GM18519 (cell line): ENCODE measurements around the gene TOP3A.
"Not testable (repeated sequence)": the region's sequence is repeated elsewhere in the genome, so short reads cannot be mapped to it uniquely, and the experiment has no call there.

Experiments
- ATAC-seq: cut with Tn5 transposase; IDR thresholded peaks from one replicate; pipeline ENCODE4 v1.9.1; 2021; ENCODE audit warnings: mild to moderate bottlenecking, moderate library complexity; ENCODE audit not compliant: unreplicated experiment, low FRiP score

TOP3A gene

DNA sequence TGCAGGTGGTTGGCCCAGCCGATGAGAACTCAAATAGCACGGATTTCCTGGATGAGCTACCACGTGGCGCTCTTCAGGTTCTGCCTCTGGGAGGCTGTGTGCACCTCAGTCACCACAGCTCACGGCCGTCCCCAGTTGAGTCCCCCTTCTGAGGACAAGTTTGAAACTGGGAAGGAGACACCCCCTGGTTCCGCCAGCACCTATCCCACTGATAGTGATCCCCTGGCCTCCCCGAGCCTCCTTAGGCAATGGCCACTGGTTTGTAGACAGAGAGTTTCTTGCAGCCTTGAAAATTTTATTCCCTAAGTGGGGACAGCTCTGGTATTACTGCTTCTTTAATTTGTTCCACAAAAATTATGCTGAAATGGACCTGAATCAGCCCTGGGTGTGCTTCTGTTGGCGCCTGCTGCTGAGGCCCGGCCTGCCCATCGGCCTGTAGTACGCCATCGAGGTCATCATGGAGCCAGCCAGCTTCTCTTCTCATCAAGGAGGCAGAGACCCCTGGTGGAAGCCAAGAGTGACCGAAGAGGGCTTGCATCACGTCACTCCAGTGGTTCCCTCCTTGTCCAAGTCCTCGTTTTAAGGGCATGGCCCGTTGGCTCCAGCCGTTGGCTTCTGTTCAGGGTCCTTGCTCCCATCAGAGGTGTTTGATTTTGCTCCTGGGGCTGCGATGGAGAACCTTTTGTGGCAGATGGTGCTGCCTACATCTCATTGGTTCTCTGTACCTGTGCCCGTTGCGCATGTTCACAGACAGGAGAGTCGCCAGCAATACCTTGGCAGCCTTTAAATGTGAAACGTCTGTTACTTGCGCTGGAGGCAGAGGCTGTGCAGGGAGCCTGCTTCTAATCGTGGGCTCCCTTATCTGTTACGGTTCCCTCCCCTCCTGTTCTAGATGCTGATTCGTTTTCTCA lies 9.6 kb upstream of the TOP3A start:
- ATAC-seq, result no peak

GRCh38 chr17:18323507-18324139 lies 8.8 kb upstream of the TOP3A start:
- no peak for ATAC-seq

- ATAC-seq, result no peak
These were observed 8.2 kb upstream of the TOP3A start for GRCh38 chr17:18323007-18323406.

DNA sequence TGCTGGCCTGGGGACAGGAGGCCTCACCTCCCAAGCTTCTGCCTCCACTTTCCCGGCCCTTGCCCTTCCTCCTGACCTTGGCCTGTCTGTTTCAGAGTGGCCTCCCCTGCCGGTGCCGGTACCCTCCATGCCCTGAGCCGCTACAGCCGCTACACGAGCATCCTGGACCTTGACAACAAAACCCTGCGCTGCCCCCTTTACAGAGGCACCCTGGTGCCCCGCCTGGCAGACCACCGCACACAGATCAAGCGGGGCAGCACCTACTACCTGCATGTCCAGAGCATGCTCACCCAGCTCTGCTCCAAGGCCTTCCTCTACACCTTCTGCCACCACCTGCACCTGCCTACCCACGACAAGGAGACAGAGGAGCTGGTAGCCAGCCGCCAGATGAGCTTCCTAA lies 7.7 kb upstream of the TOP3A start:
- no peak for ATAC-seq

- ATAC-seq, result no peak
These were observed 6.5 kb upstream of the TOP3A start for GRCh38 chr17:18321309-18321708.

DNA sequence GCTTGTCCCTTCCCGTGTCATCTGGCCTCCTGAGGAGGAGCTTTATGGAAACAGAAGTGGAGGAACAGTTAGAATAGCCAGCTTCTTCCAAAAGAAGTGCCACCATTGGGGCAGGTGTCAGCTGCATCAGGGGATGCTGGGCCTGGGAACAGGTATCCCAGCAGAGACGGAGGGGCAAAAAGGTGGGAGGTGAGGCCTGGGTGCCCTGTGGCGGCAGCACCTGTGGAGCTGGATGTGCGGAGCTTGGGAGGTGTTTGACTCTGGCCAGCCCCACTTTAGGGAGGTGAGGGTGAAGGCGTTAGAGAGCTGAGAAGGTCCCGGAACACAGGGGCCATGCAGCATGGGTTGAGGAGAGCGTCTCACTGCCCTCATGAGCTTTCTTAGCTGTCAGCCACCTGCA lies 5.5 kb upstream of the TOP3A start:
- ATAC-seq, result no peak

DNA sequence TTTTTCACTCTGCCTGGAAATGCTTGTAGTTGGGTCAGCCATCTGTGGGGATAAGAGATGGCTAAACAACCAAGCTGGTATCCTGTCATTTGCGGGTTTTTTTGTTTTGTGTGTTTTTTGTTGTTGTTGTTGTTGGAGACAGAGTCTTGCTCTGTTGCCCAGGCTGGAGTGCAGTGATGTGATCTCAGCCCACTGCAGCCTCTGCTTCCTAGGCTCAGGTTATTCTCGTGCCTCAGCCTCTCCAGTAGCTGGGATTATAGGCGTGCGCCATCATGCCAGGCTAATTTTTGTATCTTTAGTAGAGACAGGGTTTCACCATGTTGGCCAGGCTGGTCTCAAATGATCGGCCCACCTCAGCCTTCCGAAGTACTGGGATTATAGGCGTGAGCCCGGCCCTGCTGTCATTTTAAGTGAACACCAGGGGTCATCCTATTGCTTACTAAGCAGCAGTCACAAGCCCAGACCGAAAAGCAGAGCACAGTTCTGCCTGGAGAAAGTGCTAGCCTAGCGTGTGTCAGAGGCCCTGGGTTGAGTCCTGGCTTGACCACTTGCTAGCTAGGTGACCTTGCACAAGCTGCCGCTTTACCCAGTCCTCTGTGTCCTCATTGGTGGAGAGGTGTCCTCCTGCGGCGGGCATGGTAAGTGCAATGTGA lies 4.9 kb upstream of the TOP3A start:
- no peak for ATAC-seq

DNA sequence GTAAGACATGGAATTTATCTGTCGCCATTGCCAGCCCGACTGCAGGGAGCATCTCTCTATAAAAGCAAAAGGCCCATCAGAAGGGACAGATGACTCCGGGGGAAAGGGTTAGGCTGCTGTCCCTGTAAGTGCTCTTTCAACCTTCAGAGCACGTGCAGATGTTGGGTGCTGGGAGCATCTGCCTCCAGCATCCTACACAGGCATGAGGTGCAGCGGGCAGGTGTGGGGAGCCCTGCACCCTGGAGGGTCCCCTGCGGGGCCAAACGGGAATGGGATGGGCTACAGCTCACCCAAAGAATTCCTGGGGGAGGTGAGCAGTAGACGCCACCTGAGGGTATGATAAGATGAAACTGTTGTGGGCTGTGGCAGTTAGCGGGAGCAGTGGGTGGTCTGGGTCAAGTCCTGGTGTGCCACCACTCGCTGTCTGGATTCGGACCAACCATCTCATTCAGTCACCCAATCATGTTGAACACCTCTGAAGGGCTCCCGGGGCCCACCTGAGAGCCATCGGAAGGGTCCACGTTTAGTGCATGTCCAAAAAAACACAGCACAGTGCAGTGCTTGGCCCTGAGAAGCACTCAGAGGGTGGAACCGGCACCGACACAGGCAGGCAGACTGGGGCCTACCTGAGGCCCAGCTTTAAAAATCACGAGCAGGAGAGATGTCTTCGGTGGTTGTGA lies 4.1 kb upstream of the TOP3A start:
- no peak for ATAC-seq

DNA sequence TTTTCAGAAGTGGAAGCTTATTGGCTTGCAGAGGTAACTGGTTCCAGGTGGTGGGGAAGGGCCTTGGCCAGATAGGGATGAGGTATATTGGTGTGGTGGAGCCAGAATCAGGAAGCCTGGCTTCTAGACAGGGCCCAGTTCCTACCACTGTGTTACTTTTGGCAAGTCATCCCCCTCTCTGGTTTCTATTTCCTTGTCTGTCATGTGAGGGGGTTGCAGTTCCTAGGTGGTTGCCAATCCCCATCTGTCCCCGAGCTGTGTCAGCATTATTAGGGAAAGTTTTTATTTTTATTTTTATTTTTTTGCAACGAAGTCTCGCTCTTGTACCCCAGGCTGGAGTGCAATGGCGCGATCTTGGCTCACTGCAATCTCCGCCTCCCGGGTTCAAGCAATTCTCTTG lies 3.3 kb upstream of the TOP3A start:
- ATAC-seq, result no peak

- ATAC-seq, result no peak
These were observed 1.2 kb upstream of the TOP3A start for GRCh38 chr17:18315961-18316360.

DNA sequence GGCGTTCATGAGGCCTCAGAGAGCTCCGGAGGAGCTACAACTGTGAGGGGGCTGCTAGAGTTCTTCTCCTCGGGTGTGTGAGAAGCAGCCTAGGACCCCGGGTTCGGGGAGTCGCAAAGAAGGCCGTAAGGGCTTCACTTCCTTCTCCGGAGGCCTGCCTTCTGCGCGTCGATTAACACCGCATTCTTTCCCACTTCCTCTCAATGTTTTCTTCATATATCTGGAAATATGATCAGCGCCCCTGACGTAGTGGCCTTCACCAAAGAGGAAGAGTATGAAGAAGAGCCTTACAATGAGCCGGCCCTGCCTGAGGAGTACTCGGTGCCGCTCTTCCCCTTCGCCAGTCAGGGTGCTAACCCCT lies 748 bp upstream of the TOP3A start:
- ATAC-seq, result peak; percentile 2

DNA sequence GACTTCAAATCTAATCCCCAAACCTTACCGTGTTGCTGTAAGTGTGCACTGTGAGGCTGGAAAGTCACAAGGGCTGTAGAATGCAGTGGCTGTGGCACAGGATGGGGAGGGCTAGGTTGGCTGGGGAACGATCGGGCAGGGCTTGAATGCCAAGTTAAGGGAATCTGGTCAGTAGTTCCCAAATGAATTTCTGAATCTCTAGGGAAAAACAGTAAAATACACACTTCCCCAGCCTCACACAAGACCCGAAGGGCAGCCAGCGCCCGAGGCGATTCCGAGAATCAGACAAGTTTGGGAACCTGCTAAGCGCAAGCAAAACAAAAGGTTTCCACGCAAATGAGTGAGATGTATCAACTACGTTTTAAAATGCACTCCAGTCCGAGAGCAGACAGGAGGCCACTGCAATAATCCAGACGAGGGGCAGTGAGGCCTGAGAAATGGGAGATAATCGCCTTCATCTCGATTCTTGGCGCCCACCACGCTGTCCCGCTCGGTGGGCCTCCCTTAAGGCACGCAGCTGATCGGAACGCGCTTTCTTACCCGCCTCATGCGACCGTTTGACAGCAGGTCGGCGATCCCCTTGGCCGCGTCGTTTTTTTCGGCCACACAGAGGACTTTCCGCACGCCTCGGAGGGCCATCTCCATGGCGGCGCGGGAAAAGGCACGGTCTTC lies 599 bp downstream of the TOP3A start:
- peak; percentile 11 for ATAC-seq

DNA sequence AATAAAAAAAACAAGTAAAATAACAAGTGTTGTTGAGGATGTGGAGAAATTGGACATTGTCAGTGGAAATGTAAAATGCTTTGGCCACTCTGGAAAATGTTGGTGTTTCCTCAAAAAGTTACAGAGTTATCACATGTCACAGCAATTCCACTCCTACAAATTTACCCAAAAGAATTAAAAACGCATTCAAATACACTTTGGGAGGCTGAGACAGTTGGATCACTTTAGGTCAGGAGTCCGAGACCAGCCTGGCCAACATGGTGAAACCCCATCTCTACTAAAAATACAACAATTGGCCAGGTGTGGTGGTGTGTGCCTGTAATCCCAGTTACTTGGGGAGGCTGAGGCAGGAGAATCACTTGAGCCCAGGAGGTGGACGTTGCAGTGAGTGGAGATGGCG lies 5.6 kb downstream of the TOP3A start:
- ATAC-seq, result no peak

- not testable (repeated sequence) for ATAC-seq
These were observed 11.6 kb downstream of the TOP3A start for GRCh38 chr17:18303206-18303605.

- ATAC-seq, result no peak
These were observed 13.9 kb downstream of the TOP3A start for GRCh38 chr17:18300725-18301480.

DNA sequence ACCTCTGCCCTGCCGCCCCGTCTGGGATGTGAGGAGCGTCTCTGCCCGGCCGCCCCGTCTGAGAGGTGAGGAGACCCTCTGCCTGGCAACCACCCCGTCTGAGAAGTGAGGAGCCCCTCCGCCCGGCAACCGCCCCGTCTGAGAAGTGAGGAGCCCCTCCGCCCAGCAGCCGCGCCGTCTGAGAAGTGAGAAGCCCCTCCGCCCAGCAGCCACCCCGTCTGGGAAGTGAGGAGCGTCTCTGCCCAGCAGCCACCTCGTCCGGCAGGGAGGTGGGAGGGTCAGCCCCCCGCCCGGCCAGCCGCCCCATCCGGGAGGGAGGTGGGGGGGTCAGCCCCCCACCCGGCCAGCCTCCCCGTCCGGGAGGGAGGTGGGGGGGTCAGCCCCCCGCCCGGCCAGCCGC lies 16.7 kb downstream of the TOP3A start:
- ATAC-seq, result not testable (repeated sequence)

DNA sequence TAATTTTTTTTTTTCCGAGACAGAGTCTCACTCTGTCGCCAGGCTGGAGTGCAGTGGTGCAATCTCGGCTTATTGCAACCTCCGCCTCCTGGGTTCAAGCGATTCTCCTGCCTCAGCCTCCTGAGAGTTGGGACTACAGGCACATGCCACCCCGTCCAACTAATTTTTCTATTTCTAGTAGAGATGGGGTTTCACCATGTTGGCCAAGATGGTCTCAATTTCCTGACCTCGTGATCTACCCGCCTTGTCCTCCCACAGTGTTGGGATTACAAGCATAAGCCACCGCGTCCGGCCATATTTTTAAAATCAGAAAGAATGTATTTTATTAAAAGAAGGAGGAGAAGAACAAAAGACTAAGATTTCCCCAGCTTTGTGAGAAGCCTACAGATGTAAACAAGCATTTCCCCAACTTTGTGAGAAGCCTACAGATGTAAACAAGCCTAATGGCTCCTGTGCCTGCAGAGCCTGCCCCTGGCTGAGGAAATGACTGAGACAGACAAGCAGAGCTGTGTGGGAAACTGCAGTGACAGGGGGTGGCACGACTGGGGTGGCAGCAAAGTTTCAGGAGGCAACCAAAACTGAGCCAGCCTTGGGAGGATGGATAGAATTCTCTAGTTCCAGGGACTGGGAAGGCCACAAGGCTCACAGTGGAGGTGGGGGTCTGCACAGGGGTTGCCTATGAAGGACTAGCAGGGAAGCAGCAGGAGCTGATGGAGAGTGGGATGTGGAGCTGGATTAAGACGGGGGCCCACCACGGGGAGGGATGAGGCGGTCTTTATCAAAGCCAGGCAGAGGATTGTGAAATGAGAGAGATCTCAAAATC lies 22.9 kb downstream of the TOP3A start:
- no peak for ATAC-seq

DNA sequence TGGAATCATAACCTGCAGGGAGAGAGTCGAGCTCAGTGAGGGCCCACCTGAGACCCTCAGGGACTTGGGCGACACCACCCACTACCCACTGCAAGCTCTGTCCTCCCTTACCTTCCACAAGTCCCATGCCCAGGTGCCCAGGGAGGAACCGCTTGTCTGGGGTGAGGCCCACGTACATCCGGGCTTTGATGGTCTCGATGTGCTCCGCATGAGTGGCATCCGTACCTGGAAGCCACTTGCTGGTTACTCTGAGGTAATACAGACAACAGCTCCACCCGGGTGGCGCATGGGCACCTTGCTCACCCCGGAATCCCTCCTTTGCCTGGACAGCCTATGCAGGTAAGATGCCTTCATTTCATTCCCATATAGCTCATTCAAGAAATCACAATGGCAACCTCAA lies 29.5 kb downstream of the TOP3A start:
- ATAC-seq, result no peak

- no peak for ATAC-seq
These were observed 33.0 kb downstream of the TOP3A start for GRCh38 chr17:18281788-18282187.
